C4-2B (cell line): ENCODE data around the gene CYP51A1.
"Not testable (repeated sequence)": the region's sequence is repeated elsewhere in the genome, so short reads cannot be mapped to it uniquely, and the experiment has no call there.

Experiments used
- CTCF ChIP-seq: fragments of 450-650 bp; conservative IDR thresholded peaks from 2 replicates; pipeline ENCODE4 v1.5.1; 2017; ENCODE audit warnings: mild to moderate bottlenecking
- ZFX ChIP-seq: fragments of 450-650 bp; IDR thresholded peaks from 2 replicates; pipeline ENCODE4 v1.6.1; 2017

- not testable (repeated sequence) for TF ChIP-seq CTCF, ZFX
These were observed 31.4 kb downstream of the CYP51A1 start for GRCh38 chr7:92102862-92103261.
